Spleen (tissue), 11 donors: ENCODE data around the gene RPL38. TPM values are rescaled to one million over a fixed set of nuclear protein-coding genes. Genes with fewer than 3 reads are reported as not detected.
A peak's percentile ranks its signal among the peaks of the same experiment; 100 is the strongest.

Experiments
- DNase-seq: peaks from one replicate; pipeline ENCODE4 v3.0.0-alpha.2; 2020
- H3K27ac ChIP-seq, 8 donors: fragments of 200-600 bp; sonication (generic) in 7 of 8; 1 replicate in 4 of 8; 2 replicates in 4 of 8; pipeline versions ENCODE4 v1.5.0 to v1.8.0; 2016 to 2021; ENCODE audit warnings: inconsistent platforms in 4 of 8, mild to moderate bottlenecking in 4 of 8, moderate library complexity in 1 of 8
- H3K27me3 ChIP-seq, 7 donors: fragments of 200-600 bp; sonication (generic) in 6 of 7; replicated peaks in 1 of 7; 1 replicate in 4 of 7; 2 replicates in 3 of 7; pipeline versions ENCODE4 v1.5.0 to v1.8.0; 2016 to 2021; ENCODE audit warnings: inconsistent platforms in 3 of 7, mild to moderate bottlenecking in 1 of 7
- H3K36me3 ChIP-seq, 6 donors: fragments of 200-600 bp; sonication (generic) in 5 of 6; 1 replicate in 4 of 6; 2 replicates in 2 of 6; pipeline versions ENCODE4 v1.5.0 to v1.8.0; 2016 to 2021; ENCODE audit warnings: inconsistent platforms in 2 of 6
- H3K4me1 ChIP-seq, 6 donors: fragments of 200-600 bp; sonication (generic) in 5 of 6; 1 replicate in 3 of 6; 2 replicates in 3 of 6; pipeline versions ENCODE4 v1.5.0 to v1.8.0; 2016 to 2021; ENCODE audit warnings: inconsistent platforms in 3 of 6
- H3K4me3 ChIP-seq, 8 donors: fragments of 200-600 bp; sonication (generic) in 7 of 8; 1 replicate in 4 of 8; 2 replicates in 4 of 8; pipeline versions ENCODE4 v1.5.0 to v1.8.0; 2016 to 2021; ENCODE audit warnings: inconsistent platforms in 4 of 8, mild to moderate bottlenecking in 4 of 8, moderate library complexity in 2 of 8
- H3K9me3 ChIP-seq, 8 donors: fragments of 200-600 bp; sonication (generic) in 7 of 8; 1 replicate in 4 of 8; 2 replicates in 4 of 8; pipeline versions ENCODE4 v1.5.0 to v1.8.0; 2016 to 2021; ENCODE audit warnings: inconsistent platforms in 4 of 8
- CTCF ChIP-seq, 11 experiments: fragments of 200-600 bp in 7 of 11; fragments of 450-650 bp in 4 of 11; sonication (generic) in 4 of 11; IDR thresholded peaks in 8 of 11; conservative IDR thresholded peaks in 3 of 11; 1 replicate in 7 of 11; 2 replicates in 4 of 11; pipeline versions ENCODE4 v1.4.0 to v1.8.0; 2016 to 2021; ENCODE audit warnings: antibody characterized with exemption in 11 of 11, inconsistent platforms in 4 of 11, mild to moderate bottlenecking in 1 of 11
- POLR2A ChIP-seq, 3 donors: fragments of 450-650 bp; IDR thresholded peaks; one replicate each; pipeline ENCODE4 v1.5.1; 2017; ENCODE audit warnings: antibody characterized with exemption in 3 of 3, mild to moderate bottlenecking in 1 of 3
- POLR2AphosphoS5 ChIP-seq, 3 donors: sonication (generic); formaldehyde crosslinking; IDR thresholded peaks; one replicate each; pipeline ENCODE4 v1.5.1; 2017; ENCODE audit warnings: antibody characterized with exemption in 3 of 3
- WGBS, 5 donors: extraction: QIAGEN DNeasy Blood & Tissue Kit in 3 of 5; methylation state at CpG; one replicate each; pipeline versions ENCODE4 v1.1.5 to v1.1.7; 2013 to 2018; 5-methylcytosine and 5-hydroxymethylcytosine counted together
- intact Hi-C: fragments of 100-400 bp; cut with DNase I; formaldehyde crosslinking; loops from one replicate; pipeline ENCODE4 v1.15.0; 2023; ENCODE audit warnings: low total_unique reads
- polyA plus RNA-seq, 3 donors: library from polyadenylated mRNA; stranded (reverse); fragments of 200-250 nt; gene quantifications; one replicate each; pipeline ENCODE4 v1.2.1, GENCODE V29; 2013
- total RNA-seq, 7 donors: library from RNA; depleted of rRNA in 3 of 7; stranded (reverse); fragments of >200 nt in 3 of 7; fragmentation: NEBNext Ultra II Directional in 4 of 7; extraction: Animal tissue kit (Norgen Biotek cat#: 25700) in 4 of 7; gene quantifications; one replicate each; pipeline versions ENCODE4 v1.1.0 to v1.2.1, GENCODE V29; 2016 to 2021
- donor health status: healthy with polysubstance abuse.
- donor health status: DM: no; HTN: no; CAD: no; lungs with moderate emphysema.
- donor health status: DM: no; HTN: no; CAD: no.
- donor health status: Bipolar disorder and iron deficiency.
- donor health status: healthy.
- donor health status: DM: no; HTN: no; CAD: no.
- donor health status: DM: yes; HTN: yes; CAD: no.

Gene RPL38
- total and polyA plus RNA-seq, 10 donors = 311 to 3,463 (median 896) TPM

- no peak overlapping the region for H3K27ac ChIP-seq
- H3K4me3 ChIP-seq = no peak overlapping the region
- H3K9me3 ChIP-seq = no peaks in the 10 kb centered on the region
- no peaks in the 10 kb centered on the region for H3K4me1 ChIP-seq
- TF ChIP-seq CTCF (IDR thresholded peaks at IDR 0.05 in 8 of 11, conservative IDR thresholded peaks at IDR 0.05 in 3 of 11) (peak in 2 of 11 experiments; percentile 0 to 5), POLR2A (IDR thresholded peaks at IDR 0.05) (no peak)
- intact Hi-C loops = loop anchor here (5.0 kb wide), 1 partner anchor 750 kb away; no protein-coding TSS in a partner anchor
- no peaks in the 10 kb centered on the region for H3K36me3 ChIP-seq
- WGBS, 5 donors = 0 to 11% (median 8%) methylated on average over 1 of the region's 1 CpG; no CpG with 5 or more reads in 1 of the 5 donors
- peaks cover 0 to 64% (median 4%) of the 10 kb centered on the region in 7 donors for H3K27me3 ChIP-seq
- peak; percentile 21 for DNase-seq
Observed at GRCh38 chr17:74177018-74177450, 26.4 kb upstream of the RPL38 start.

GRCh38 chr17:74179576-74179975 is 23.9 kb upstream of the RPL38 start:
- no peaks in the 10 kb centered on the region for H3K4me1 ChIP-seq
- 70 to 81% (median 73%) methylated on average over 4 of the region's 4 CpGs for WGBS, 5 donors
- no peak overlapping the region for H3K27ac ChIP-seq
- peaks cover 0 to 71% (median 4%) of the 10 kb centered on the region in 7 donors for H3K27me3 ChIP-seq
- peak; percentile 17 for DNase-seq
- no peak overlapping the region for H3K4me3 ChIP-seq
- TF ChIP-seq POLR2AphosphoS5 (IDR thresholded peaks at IDR 0.05) (no peak), POLR2A (IDR thresholded peaks at IDR 0.05) (no peak), CTCF (IDR thresholded peaks at IDR 0.05 in 8 of 11, conservative IDR thresholded peaks at IDR 0.05 in 3 of 11) (no peak)
- no peaks in the 10 kb centered on the region for H3K36me3 ChIP-seq
- H3K9me3 ChIP-seq = no peaks in the 10 kb centered on the region
- intact Hi-C loops = loop anchor here (5.0 kb wide), 1 partner anchor 752 kb away; no protein-coding TSS in a partner anchor

- Histone ChIP-seq H3K9me3 (no peaks in the 10 kb centered on the region), H3K27me3 (peaks cover 0 to 68% (median 4%) of the 10 kb centered on the region in 7 donors), H3K27ac (no peak overlapping the region), H3K36me3 (no peaks in the 10 kb centered on the region), H3K4me1 (no peaks in the 10 kb centered on the region), H3K4me3 (no peak overlapping the region)
- 62 to 74% (median 67%) methylated on average over 7 to 8 of the region's 8 CpGs for WGBS, 5 donors
- intact Hi-C loops = no loop called here
- TF ChIP-seq CTCF (IDR thresholded peaks at IDR 0.05 in 8 of 11, conservative IDR thresholded peaks at IDR 0.05 in 3 of 11) (no peak), POLR2A (IDR thresholded peaks at IDR 0.05) (no peak), POLR2AphosphoS5 (IDR thresholded peaks at IDR 0.05) (no peak)
- peak; percentile 56 for DNase-seq
Observed at GRCh38 chr17:74180336-74180735, 23.1 kb upstream of the RPL38 start.

GRCh38 chr17:74181341-74181740 is 22.1 kb upstream of the RPL38 start:
- no peaks in the 10 kb centered on the region for H3K36me3 ChIP-seq
- TF ChIP-seq POLR2A (IDR thresholded peaks at IDR 0.05) = no peak
- TF ChIP-seq CTCF (IDR thresholded peaks at IDR 0.05 in 8 of 11, conservative IDR thresholded peaks at IDR 0.05 in 3 of 11) = no peak
- no peak for TF ChIP-seq POLR2AphosphoS5 (IDR thresholded peaks at IDR 0.05)
- H3K9me3 ChIP-seq = no peaks in the 10 kb centered on the region
- peak; percentile 27 for DNase-seq
- H3K27ac ChIP-seq = no peak overlapping the region
- peaks cover 0 to 63% (median 4%) of the 10 kb centered on the region in 7 donors for H3K27me3 ChIP-seq
- intact Hi-C loops = no loop called here
- 81 to 92% (median 88%) methylated on average over 4 of the region's 4 CpGs for WGBS, 5 donors
- H3K4me3 ChIP-seq = no peak overlapping the region
- no peaks in the 10 kb centered on the region for H3K4me1 ChIP-seq
